WERI-Rb-1 (cell line): ENCODE results near the gene ARID1B.

Experiments
- DNase-seq: peaks from one replicate; pipeline ENCODE4 v3.0.0-alpha.2; 2020
- H3K27ac ChIP-seq: fragments of 250-450 bp; sonication (Bioruptor Pico); 2 replicates; pipeline ENCODE4 v1.5.1; 2020; ENCODE audit warnings: mild to moderate bottlenecking, moderate library complexity
- H3K27me3 ChIP-seq: fragments of 250-450 bp; sonication (Bioruptor Pico); 2 replicates; pipeline ENCODE4 v1.5.1; 2021; ENCODE audit warnings: mild to moderate bottlenecking, low read depth, moderate library complexity; ENCODE audit not compliant: insufficient read depth, severe bottlenecking
- H3K36me3 ChIP-seq: fragments of 250-450 bp; sonication (Bioruptor Pico); 2 replicates; pipeline ENCODE4 v1.5.1; 2020; ENCODE audit warnings: mild to moderate bottlenecking, moderate library complexity
- H3K4me3 ChIP-seq: 2 replicates; pipeline ENCODE4 v1.5.1; 2011; ENCODE audit warnings: low read depth, mild to moderate bottlenecking, control low read depth, low read length
- H3K9me3 ChIP-seq: fragments of 250-450 bp; sonication (Bioruptor Pico); 2 replicates; pipeline ENCODE4 v1.5.1; 2021; ENCODE audit warnings: mild to moderate bottlenecking, moderate library complexity; ENCODE audit not compliant: severe bottlenecking
- CTCF ChIP-seq: IDR thresholded peaks from 2 replicates; pipeline ENCODE4 v1.5.1; 2011; ENCODE audit warnings: low read depth, mild to moderate bottlenecking, control low read depth, inconsistent platforms, low read length

The ARID1B gene

GRCh38 chr6:157046776-157047175 is 269.6 kb downstream of the ARID1B start:
- TF ChIP-seq CTCF = no peak
- no peaks in the 10 kb centered on the region for H3K9me3 ChIP-seq
- no peak overlapping the region for H3K4me3 ChIP-seq
- no peak overlapping the region for H3K27ac ChIP-seq
- no peak for DNase-seq
- H3K36me3 ChIP-seq = no peaks in the 10 kb centered on the region
- H3K27me3 ChIP-seq = no peaks in the 10 kb centered on the region

- H3K27ac ChIP-seq = no peak overlapping the region
- H3K36me3 ChIP-seq = no peaks in the 10 kb centered on the region
- TF ChIP-seq CTCF = no peak
- no peak overlapping the region for H3K4me3 ChIP-seq
- no peaks in the 10 kb centered on the region for H3K9me3 ChIP-seq
- no peak for DNase-seq
- no peaks in the 10 kb centered on the region for H3K27me3 ChIP-seq
These were observed 270.1 kb downstream of the ARID1B start for GRCh38 chr6:157047328-157047727.

GRCh38 chr6:157047951-157048350 is 270.8 kb downstream of the ARID1B start:
- Histone ChIP-seq H3K27me3 (no peaks in the 10 kb centered on the region), H3K27ac (no peak overlapping the region), H3K9me3 (no peaks in the 10 kb centered on the region), H3K4me3 (no peak overlapping the region), H3K36me3 (no peaks in the 10 kb centered on the region)
- DNase-seq = no peak
- no peak for TF ChIP-seq CTCF

- Histone ChIP-seq H3K4me3 (no peak overlapping the region), H3K36me3 (no peaks in the 10 kb centered on the region), H3K27ac (no peak overlapping the region), H3K9me3 (no peaks in the 10 kb centered on the region), H3K27me3 (no peaks in the 10 kb centered on the region)
- no peak for DNase-seq
- TF ChIP-seq CTCF = no peak
These were observed 272.0 kb downstream of the ARID1B start for GRCh38 chr6:157049133-157049532.

GRCh38 chr6:157050537-157051265 is 273.5 kb downstream of the ARID1B start:
- no peaks in the 10 kb centered on the region for H3K9me3 ChIP-seq
- no peak overlapping the region for H3K4me3 ChIP-seq
- no peak overlapping the region for H3K27ac ChIP-seq
- DNase-seq = no peak
- H3K27me3 ChIP-seq = no peaks in the 10 kb centered on the region
- TF ChIP-seq CTCF = no peak
- H3K36me3 ChIP-seq = no peaks in the 10 kb centered on the region

- Histone ChIP-seq H3K9me3 (no peaks in the 10 kb centered on the region), H3K27ac (no peak overlapping the region), H3K27me3 (no peaks in the 10 kb centered on the region), H3K4me3 (no peak overlapping the region), H3K36me3 (no peaks in the 10 kb centered on the region)
- DNase-seq = no peak
- no peak for TF ChIP-seq CTCF
These were observed 277.4 kb downstream of the ARID1B start for GRCh38 chr6:157054531-157054979.
